Kidney (tissue), 14 donors: Measurements from ENCODE around the gene LUC7L. TPM values are rescaled to one million over a fixed set of nuclear protein-coding genes. Genes with fewer than 3 reads are reported as not detected.
"Not testable (repeated sequence)": the region's sequence is repeated elsewhere in the genome, so short reads cannot be mapped to it uniquely, and the experiment has no call there.

ENCODE experiments used
- DNase-seq, 5 donors: peaks; one replicate each; pipeline ENCODE4 v3.0.0-alpha.2; 2013 to 2020
- FAIRE-seq: peaks from 2 replicates; lab custom pipeline; 2012; peaks lifted over from hg19 to GRCh38; lab: Jason Lieb, UNC
- H3K27ac ChIP-seq, 2 donors: one replicate each; pipeline ENCODE4 v1.7.0; 2013; ENCODE audit warnings: low read depth in 2 of 2, low read length in 2 of 2, inconsistent platforms in 1 of 2
- H3K27me3 ChIP-seq: one replicate; pipeline ENCODE4 v1.7.1; 2013; ENCODE audit warnings: low read length, inconsistent platforms; ENCODE audit not compliant: control insufficient read depth, insufficient read depth
- H3K36me3 ChIP-seq, 3 donors: one replicate each; pipeline versions ENCODE4 v1.7.0 to v1.7.1; 2013; ENCODE audit warnings: low read length in 3 of 3, control low read depth in 1 of 3, inconsistent platforms in 1 of 3; ENCODE audit not compliant: insufficient read depth in 3 of 3, control insufficient read depth in 2 of 3
- H3K4me1 ChIP-seq, 3 donors: one replicate each; pipeline versions ENCODE4 v1.7.0 to v1.7.1; 2013; ENCODE audit warnings: low read length in 3 of 3, inconsistent platforms in 1 of 3, low read depth in 1 of 3; ENCODE audit not compliant: control insufficient read depth in 2 of 3, insufficient read depth in 2 of 3
- H3K4me3 ChIP-seq, 3 donors: one replicate each; pipeline versions ENCODE4 v1.7.0 to v1.8.1; 2013; ENCODE audit warnings: low read length in 3 of 3, control low read depth in 1 of 3, inconsistent platforms in 1 of 3
- H3K9ac ChIP-seq, 3 donors: one replicate each; pipeline versions ENCODE4 v1.7.0 to v1.7.1; 2013; ENCODE audit warnings: low read length in 3 of 3, control low read depth in 1 of 3, inconsistent platforms in 1 of 3
- H3K9me3 ChIP-seq, 3 donors: one replicate each; pipeline versions ENCODE4 v1.7.0 to v1.7.1; 2013; ENCODE audit warnings: low read length in 3 of 3, control low read depth in 1 of 3, inconsistent platforms in 1 of 3; ENCODE audit not compliant: control insufficient read depth in 2 of 3, insufficient read depth in 1 of 3
- CTCF ChIP-seq: IDR thresholded peaks from 3 replicates; pipeline ENCODE4 v1.5.1; 2012; ENCODE audit warnings: mild to moderate bottlenecking, moderate library complexity, borderline replicate concordance; ENCODE audit not compliant: insufficient read depth; ENCODE audit errors: extremely low read depth
- intact Hi-C: fragments of 100-400 bp; cut with DNase I; formaldehyde crosslinking; loops from one replicate; pipeline ENCODE4 v1.11.1; 2022
- polyA plus RNA-seq: library from polyadenylated mRNA; stranded (reverse); fragments of 350-450 nt; fragmentation: Illumina TruSeq; extraction: RNeasy Lipid Tissue Mini Kit (QIAGEN cat#74804); gene quantifications from one replicate; pipeline ENCODE4 v1.2.3, GENCODE V29; 2014; ENCODE audit warnings: low read depth, low replicate concordance; ENCODE audit not compliant: insufficient read depth
- total RNA-seq: library from RNA; stranded (reverse); fragmentation: NEBNext Ultra II Directional; extraction: Animal tissue kit (Norgen Biotek cat#: 25700); gene quantifications from one replicate; pipeline ENCODE4 v1.2.1, GENCODE V29; 2021
- donor health status: control.
- donor health status: control.
- donor health status: control.
- donor health status: control.
- donor health status: control.
- donor health status: DM: yes; HTN: yes; CAD: no.
- donor health status: Normal renal cell carcinoma (clear cell type).

Gene LUC7L
- total and polyA plus RNA-seq, 2 donors from 2014 or later: 56.3 to 72.0 TPM

GRCh38 chr16:162271-162991, 66.8 kb downstream of the LUC7L start:
- no peak for FAIRE-seq
- H3K27me3 ChIP-seq: peaks cover 17% of the 10 kb centered on the region

GRCh38 chr16:160691-161190, 68.5 kb downstream of the LUC7L start:
- Histone ChIP-seq H3K4me1 (peaks cover 0 to 2% (median 0%) of the 10 kb centered on the region in 3 donors), H3K36me3 (no peaks in the 10 kb centered on the region), H3K9ac (no peak overlapping the region), H3K9me3 (no peaks in the 10 kb centered on the region), H3K4me3 (no peak overlapping the region), H3K27me3 (peaks cover 12% of the 10 kb centered on the region), H3K27ac (no peak overlapping the region)
- DNase-seq (peak in 1 of 5 donors; percentile 59), FAIRE-seq (no peak)
- no peak for TF ChIP-seq CTCF
- intact Hi-C loops: no loop called here

More at GRCh38 chr16:162271-162991, 66.8 kb downstream of the LUC7L start:
- Histone ChIP-seq H3K27ac (no peak overlapping the region), H3K4me3 (no peak overlapping the region), H3K9me3 (no peaks in the 10 kb centered on the region), H3K36me3 (no peaks in the 10 kb centered on the region), H3K9ac (no peak overlapping the region), H3K4me1 (peaks cover 0 to 4% (median 0%) of the 10 kb centered on the region in 3 donors)
- TF ChIP-seq CTCF: no peak
- intact Hi-C loops: no loop called here
- DNase-seq: peak in 1 of 5 donors; percentile 43

GRCh38 chr16:160242-160641, 69.0 kb downstream of the LUC7L start:
- H3K4me1 ChIP-seq, H3K27ac ChIP-seq, intact Hi-C loops, H3K9ac ChIP-seq, H3K9me3 ChIP-seq, H3K36me3 ChIP-seq, H3K4me3 ChIP-seq, FAIRE-seq: not testable (repeated sequence)
- H3K27me3 ChIP-seq: peaks cover 11% of the 10 kb centered on the region
- peak in 1 of 5 donors; percentile 27 for DNase-seq

GRCh38 chr16:159136-159849, 70.0 kb downstream of the LUC7L start:
- H3K9ac ChIP-seq: no peak overlapping the region
- intact Hi-C loops: no loop called here
- H3K4me1 ChIP-seq: peaks cover 0 to 4% (median 2%) of the 10 kb centered on the region in 3 donors
- H3K36me3 ChIP-seq: no peaks in the 10 kb centered on the region
- DNase-seq (peak in 1 of 5 donors; percentile 26), FAIRE-seq (no peak)
- H3K4me3 ChIP-seq: no peak overlapping the region
- H3K9me3 ChIP-seq: no peaks in the 10 kb centered on the region
- TF ChIP-seq CTCF: no peak
- no peak overlapping the region for H3K27ac ChIP-seq
- H3K27me3 ChIP-seq: peaks cover 15% of the 10 kb centered on the region
